GM23248 (cell line): ENCODE data around the gene BCORL1.

Experiments
- EZH2 ChIP-seq: fragments of 200-600 bp; sonication (generic); IDR thresholded peaks from 2 replicates; pipeline ENCODE4 v1.6.1; 2018; ENCODE audit warnings: antibody characterized with exemption, mild to moderate bottlenecking; ENCODE audit not compliant: insufficient read depth, poor library complexity, severe bottlenecking
- EZH2phosphoT487 ChIP-seq: fragments of 200-600 bp; sonication (generic); IDR thresholded peaks from 2 replicates; pipeline ENCODE4 v1.6.1; 2018; ENCODE audit warnings: antibody characterized with exemption, moderate library complexity, mild to moderate bottlenecking, low read depth; ENCODE audit not compliant: insufficient read depth

- TF ChIP-seq EZH2 (no peak), EZH2phosphoT487 (no peak)
These were observed 17.3 kb upstream of the BCORL1 start for GRCh38 chrX:129965166-129965565.
